Measurements from ENCODE around the gene CAB39. TPM values are rescaled to one million over a fixed set of nuclear protein-coding genes. Genes with fewer than 3 reads are reported as not detected.
"Not testable (repeated sequence)": the region's sequence is repeated elsewhere in the genome, so short reads cannot be mapped to it uniquely, and the experiment has no call there.

The CAB39 gene
- polyA plus RNA-seq, 10 donors: 49.1 to 77.1 (median 61.0) TPM

GRCh38 chr2:230681171-230681545, 31.5 kb upstream of the CAB39 start:
- no peak for DNase-seq

- DNase-seq: no peak
Measured at GRCh38 chr2:230682546-230682945, 30.1 kb upstream of the CAB39 start.

DNA sequence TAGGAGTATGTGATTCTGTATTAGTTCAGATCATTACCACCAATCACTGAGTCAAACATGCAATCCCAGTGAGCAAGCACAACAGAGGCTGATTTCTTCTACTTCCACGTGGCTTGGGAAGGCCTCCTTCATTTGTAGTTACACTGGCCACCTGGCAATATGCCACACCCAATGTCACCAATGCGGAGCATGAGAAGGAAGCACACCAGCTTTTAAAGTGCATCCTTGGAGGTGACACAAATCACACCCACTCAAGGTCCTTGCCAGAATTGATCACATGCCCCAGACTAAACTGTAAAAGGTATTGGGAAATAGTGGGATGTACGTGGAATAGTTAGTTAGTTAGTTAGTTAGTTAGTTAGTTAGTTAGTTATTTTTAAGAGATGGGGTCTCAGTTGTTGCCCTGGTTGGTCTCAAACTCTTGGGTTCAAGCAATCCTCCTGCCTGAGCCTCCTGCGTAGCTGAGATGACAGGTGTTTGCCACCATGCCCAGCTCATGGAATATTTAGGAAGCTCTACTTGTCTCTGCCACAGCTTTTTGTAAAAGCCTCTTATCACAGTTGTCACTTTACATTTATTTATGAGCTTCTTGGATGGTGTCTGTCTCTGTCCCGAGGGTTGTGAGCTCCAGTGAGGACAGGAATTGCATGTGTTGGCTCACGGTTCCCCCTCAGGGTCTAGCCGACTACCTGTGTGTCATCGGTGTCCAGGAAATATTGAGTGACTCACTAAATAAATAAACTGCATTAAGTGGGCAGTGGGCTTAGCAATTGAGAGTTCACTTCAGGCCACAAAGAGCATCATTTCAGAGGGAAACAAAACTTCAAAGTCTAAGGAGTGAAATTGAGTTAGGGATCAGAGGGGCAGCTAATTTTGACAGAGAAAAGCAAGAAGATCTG, 28.1 kb upstream of the CAB39 start:
- no peak for DNase-seq

DNA sequence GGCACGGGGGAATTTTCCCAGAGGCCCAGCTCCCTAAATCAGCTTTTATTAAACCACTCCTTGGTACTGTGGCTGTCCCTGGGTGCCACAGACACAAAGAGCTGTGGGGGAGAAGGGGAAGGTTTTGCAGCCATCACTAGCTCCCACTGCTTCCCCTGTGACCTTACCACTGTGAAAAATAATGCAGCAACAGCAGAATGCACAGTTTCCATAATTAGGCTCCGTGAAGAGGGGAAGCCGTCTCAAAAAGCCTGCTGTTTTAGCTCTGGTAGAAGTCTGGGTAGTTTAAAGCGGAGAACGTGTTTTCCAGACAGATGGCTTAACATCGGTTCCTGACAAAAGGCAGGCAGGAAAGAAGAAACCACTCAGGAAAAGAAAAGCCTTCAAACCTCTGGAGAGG, 27.5 kb upstream of the CAB39 start:
- DNase-seq: no peak

DNA sequence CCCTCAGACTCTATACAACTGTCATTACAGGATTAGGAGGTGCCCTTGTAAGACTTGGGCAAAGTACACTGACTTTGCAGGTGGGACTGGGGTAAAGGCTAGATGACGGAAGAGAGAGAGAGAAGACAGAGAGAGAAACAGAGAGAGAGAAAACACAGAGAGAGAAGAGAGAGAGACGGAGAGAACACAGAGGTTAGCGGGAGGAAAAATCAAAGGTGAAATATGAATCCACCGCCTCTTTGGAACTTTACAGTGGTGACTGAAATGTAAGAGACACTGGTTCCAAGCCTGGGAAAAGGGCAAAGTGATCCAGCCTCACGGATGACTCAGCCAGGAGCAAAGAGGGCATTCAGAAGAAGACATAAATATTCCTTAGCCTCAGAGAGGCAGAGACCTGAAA, 25.1 kb upstream of the CAB39 start:
- no peak for DNase-seq

GRCh38 chr2:230688490-230688889, 24.2 kb upstream of the CAB39 start:
- no peak for DNase-seq

DNA sequence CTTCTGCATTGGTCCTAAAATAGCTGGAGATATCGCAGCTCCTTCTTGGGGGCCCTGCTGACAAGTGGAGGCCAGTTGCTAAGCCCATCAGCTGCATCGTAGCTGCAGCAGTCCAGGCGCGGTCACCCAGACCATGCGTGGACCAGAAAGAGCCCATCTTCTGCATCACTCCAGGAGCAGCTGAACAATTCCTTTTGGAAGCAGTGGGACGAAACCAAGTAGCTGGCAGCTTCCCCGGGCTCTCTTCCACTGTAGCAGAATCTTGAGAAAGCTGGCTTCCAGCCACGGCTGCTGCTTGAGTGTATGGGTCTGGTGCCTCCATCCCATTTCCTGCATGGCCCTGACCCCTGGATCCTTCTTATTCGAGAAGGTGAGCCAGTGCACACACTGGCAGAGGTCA, 22.2 kb upstream of the CAB39 start:
- no peak for DNase-seq

- DNase-seq: peak in 1 of 3 donors; percentile 48
Measured at GRCh38 chr2:230691005-230691647, 21.5 kb upstream of the CAB39 start.

DNA sequence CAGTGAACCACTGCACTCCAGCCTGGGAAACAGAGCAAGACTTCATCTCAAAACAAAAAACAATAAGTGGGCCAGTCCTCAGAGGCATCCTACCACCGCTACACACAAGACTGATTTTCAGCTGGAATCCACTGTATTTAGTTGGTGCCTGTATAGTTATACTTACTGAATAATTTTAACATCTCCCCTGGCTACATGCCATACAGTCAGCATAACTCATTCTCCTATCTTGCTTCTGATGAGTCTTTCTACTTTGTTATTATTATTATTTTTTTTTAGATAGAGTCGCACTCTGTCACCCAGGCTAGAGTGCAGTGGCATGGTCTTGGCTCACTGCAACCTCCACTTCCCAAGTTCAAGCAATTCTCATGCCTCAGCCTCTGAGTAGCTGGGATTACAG, 19.9 kb upstream of the CAB39 start:
- no peak for DNase-seq

DNA sequence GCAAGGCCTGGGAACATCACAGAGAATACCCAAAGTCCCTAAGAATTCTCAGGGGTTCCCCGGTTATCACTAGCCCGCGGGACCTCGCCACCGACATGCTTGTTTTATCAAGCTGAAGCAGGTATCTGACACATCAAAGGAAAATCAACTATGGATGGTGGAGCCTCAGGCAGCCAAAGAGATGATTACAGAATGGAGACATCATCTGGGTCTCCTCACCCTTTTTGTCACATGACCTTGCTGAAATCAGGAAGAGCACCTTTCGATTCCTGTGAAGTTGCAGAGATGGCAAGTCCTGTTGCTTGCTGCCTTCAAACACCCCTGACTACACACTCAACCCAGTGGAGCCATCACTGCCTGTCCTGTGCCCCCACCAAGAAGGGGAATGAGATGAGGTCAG, 19.2 kb upstream of the CAB39 start:
- DNase-seq: no peak

- no peak for DNase-seq
Measured at GRCh38 chr2:230694241-230694640, 18.4 kb upstream of the CAB39 start.

- no peak for DNase-seq
Measured at GRCh38 chr2:230695551-230695950, 17.1 kb upstream of the CAB39 start.

DNA sequence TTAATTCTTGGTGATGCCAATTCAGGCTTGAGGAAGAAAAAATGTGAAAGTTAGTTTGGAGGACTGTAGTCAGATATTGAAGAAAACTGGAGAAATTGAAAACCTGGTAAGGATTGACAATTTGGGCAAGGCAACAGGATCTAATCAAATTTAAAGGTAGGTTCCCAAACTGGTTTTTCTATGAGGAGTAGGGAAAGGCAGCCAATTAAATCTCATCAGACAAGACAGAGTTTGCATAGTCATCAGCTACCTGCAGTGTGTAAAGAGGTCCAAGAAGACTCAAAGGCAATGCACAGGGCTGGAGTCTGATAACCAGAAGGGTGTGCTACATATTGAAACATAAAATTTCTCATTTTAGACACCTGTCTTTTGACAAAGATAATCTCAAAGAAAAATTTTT, 16.0 kb upstream of the CAB39 start:
- DNase-seq: no peak

DNA sequence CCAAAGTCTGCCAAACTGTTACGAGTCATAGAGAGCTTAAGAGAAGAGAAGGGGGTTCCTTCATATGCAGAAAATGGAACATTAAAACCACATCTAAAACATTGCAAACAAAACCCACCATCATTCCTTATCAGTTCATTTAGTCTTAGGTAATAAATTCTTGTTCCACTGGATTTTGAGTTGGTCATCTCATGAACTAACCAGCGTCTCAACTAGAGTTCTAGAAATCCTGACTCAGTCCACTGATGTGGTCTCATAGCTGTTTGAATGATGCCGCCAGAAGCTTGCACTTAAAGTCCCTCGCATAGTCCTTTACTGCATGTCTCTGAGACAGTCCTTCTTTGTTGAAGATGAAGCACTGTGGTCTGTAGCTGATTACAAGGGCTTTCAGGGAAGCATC, 15.0 kb upstream of the CAB39 start:
- DNase-seq: no peak

DNA sequence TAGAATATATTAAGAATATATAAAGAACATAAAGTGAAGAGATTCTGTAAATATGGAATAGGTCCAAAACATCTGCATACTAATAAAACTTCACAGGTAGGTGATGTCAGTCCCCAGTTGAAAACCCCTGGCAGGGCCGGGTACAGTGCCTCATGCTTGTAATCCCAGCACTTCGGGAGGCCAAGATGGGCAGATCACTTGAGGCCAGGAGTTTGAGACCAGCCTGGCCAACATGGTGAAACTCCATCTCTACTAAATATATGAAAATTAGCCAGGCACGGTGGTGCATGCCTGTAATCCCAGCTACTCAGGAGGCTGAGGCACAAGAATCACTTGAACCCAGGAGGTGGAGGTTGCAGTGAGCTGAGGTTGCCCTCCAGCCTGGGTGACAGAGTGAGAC, 13.9 kb upstream of the CAB39 start:
- DNase-seq: not testable (repeated sequence)

DNA sequence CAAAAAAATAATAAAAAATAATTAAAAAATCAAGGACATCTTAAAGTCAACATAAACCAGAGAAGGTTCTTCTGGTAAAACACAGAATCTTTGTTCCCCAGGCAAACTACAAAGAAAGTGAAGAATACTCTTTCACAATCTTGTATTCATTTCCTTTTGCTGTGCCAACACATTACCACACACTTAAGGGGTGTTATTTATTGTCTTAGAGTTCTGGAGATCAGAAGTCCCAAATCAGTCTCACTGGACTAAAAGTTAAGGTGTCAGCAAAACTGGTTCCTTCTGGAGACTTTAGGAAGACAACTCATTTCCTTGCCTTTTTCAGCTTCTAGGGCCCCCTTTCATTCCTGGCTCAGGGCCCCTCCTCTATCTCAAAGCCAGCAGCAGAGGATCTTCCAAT, 12.2 kb upstream of the CAB39 start:
- DNase-seq: no peak

- DNase-seq: no peak
Measured at GRCh38 chr2:230701308-230701707, 11.3 kb upstream of the CAB39 start.

DNA sequence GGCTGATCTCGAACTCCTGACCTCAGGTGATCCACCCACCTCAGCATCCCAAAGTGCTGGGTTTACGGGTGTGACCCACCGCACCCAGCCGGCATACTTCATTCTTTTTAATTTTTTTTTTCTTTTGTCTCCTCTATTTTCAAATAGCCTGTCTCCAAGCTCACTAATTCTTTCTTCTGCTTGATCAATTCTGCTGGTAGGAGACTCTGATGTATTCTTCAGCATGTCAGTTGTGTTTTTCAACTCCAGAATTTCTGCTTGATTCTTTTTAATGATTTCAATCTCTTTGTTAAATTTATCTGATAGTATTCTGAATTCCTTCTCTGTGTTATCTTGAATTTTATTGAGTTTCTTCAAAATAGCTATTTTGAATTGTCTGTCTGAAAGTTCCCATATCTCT, 10.2 kb upstream of the CAB39 start:
- not testable (repeated sequence) for DNase-seq

DNA sequence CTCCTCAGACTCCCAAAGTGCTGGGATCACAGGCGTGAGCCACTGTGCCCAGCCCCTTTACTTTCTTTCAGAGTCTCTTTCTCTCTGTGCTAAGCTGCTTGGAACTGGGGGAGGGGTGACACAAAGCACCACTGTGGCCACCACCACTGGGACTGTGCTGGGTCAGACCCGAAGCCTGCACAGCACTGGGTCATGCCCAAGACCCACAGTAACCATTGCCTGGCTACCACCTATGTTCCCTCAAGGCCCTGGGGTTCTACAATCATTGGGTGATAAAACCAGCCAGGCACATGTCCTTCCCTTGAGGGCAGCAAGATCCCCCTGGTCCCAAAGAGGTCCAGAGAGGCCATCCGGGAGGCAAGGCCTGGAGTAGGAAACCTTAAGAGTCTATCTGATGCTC, 9.1 kb upstream of the CAB39 start:
- no peak for DNase-seq

DNA sequence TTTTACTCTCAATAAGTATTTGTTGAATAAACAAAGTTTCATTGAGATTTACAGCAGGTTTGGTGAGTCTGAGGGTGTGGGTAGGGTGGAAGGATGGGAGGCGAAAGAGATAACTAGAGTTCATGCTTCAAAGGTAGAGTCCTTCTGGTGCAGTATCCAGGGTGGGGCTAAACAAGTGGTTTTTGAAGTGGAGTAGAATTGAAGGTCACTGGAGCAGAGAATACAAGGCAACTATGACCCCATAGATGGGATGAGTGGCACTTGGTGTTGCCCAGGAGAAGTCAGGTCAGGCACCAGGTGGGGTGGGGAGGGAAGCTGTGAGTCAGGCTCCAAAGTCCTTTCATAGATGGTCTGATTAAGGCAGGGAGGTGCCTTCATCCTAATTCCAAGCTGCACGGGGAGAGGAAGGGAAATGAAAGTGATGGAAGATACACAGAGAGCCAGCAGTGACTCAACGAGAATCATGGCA, 6.6 kb upstream of the CAB39 start:
- no peak for DNase-seq

DNA sequence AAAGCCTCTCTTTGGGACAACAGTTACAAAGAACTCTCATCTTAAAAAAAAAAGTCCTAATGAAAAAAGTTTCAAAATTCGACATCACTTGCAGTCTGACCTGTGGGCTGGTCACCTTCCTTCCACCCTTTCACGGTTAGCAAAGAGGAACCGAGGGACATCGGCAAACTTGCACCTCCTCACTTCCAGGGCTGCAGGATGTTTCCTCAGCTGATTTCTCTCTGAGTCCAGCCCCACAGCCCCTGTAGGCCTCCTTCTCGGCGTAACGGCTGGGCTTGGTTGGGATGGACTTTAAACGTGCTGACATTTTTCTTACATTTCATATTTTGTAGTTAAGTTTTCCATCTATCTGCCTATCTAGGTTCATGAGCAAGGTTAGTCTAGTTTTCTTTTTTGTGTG, 5.7 kb upstream of the CAB39 start:
- DNase-seq: no peak

DNA sequence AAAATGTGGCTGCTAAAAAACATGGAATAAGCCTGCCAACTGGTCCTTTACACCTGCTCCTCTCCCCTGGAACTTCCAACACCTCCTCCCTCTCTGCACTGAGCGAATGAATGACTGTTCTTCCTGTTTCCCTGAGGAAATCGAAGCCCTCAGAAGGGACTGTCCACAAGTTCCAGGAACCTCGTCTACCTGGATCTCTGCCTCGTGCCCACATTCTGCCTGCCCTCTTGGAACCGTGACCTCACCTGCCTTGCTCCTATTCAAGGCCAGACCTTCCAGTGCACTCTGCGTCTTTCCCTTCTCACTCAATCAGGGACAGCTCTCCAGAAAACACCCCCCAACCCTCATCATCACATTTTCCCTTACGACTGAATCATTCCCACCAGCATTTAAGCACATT, 4.4 kb upstream of the CAB39 start:
- no peak for DNase-seq

- peak in 1 of 3 donors; percentile 21 for DNase-seq
Measured at GRCh38 chr2:230711224-230711623, 1.4 kb upstream of the CAB39 start.
